GM18526 (cell line): Measurements from ENCODE around the gene CNST.

Source experiments
- POLR2A ChIP-seq: IDR thresholded peaks from 3 replicates; pipeline ENCODE4 v1.6.1; 2011; ENCODE audit not compliant: insufficient read length; ENCODE audit errors: extremely low read depth

The CNST gene

DNA sequence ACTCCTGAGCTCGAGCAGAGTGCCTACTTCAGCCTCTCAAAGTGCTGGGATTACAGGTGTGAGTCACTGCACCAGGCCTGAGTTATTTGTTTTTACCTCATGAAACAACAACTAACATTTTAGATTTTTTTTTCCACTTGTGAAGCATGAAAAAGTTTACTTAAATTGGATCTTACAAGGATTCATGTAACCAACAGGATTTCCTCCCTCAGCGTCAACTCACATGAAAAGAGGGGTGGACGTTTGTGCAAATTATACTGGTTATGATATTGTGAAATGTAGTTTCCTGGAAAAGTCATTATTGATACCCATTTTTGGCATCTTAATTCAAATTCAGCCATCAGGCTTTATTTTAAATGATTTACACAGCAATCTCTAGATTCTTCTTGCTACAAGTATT, 6.5 kb downstream of the CNST start:
- no peak for TF ChIP-seq POLR2A

DNA sequence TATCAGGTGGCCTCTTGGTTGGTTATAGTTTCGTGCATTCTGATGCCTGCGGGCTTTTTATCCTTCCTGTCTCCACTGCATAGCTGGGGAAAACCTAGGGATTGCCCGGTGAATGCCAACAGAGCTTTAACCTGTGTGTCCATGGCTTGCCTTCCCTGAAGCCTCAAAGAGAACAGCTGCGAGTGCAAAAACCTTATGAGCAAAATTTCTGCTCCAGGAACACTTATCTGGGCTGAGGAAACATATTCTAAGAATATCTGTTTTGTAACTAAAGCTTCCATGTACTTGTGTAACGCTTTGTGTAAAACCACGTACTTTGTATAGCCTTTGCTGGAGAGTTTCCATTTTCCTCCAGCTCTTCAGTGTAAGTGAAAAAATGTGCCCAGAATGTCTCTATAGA, 7.2 kb downstream of the CNST start:
- TF ChIP-seq POLR2A: no peak

DNA sequence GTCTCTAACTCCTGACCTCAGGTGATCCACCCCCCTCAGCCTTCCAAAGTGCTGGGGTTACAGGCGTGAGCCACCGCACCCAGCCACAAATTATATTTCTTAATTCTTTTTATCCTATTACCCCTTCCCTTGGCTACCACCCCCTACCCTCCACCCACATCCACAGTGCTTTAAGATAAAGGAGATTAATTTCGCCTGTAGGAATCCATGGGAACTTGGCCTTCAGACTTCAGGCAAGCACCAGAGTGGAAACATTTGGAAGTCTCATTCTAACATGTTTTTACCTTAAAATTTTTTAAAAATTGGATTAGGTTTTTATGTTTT, 10.4 kb downstream of the CNST start:
- no peak for TF ChIP-seq POLR2A

DNA sequence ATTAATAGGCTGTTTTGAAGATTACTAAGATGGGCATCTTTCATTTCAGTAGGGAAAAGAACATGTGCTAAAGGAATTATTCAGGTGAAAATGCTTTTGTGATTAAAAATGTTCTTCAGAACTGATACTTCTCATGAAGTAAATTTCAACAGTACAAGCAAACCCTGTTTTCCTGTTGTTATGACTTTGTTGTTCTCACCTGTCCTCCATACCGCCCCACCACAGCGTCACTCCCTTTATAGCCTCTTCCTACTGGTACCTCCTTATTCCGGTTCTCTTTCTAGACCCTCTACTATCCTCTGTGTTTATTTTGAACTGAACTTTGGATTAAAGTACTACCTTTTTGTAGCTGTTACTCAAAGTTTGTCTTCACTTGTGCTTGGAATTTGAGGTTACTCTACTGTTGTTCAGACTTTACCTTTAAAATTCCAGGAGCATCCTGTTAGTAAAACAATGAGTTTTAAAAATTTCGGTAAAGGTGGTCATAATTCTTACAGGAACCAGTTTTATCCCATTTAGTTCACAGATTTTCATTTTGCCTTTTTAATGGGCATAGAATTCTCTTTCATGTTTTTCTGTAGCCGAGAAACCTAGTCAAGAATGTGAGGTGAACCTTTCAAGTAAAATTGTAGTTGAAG, 10.9 kb downstream of the CNST start:
- TF ChIP-seq POLR2A: no peak

DNA sequence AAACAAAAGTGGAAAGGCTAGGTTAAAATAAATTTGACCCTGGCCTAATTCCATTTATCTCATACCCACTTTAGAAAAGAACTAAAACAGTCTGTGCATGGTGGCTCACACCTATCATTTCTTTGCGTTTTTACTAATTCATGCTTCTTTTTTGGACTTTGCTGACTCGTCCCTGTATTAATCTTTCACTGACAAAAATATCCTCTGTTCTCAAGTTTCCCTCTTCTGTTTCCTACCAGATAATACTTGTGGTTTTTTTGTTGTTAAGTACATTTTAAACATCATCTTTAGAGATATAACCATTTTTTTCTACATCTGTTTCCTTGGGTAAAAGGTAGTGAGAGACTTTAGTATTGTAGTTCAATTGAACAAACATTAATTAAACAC, 11.5 kb downstream of the CNST start:
- no peak for TF ChIP-seq POLR2A

DNA sequence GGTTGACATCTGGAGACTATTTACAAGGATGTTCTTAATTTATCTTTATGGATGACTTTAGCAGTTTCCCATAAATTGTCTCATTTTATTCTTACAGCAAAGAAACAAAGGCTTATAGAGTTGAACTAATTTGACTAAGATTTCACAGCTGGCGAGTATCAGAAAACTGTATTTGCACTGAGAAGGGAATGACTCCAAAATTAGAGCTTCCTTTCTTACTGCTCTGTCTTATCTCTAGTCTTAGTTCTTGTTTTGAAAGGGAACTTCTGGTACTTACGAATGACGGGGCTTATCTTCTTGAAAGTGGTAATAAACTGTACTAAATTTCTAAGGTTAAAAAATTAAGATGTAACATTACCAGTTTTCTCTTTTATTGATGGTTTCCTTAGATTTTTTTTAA, 13.6 kb downstream of the CNST start:
- TF ChIP-seq POLR2A: no peak

DNA sequence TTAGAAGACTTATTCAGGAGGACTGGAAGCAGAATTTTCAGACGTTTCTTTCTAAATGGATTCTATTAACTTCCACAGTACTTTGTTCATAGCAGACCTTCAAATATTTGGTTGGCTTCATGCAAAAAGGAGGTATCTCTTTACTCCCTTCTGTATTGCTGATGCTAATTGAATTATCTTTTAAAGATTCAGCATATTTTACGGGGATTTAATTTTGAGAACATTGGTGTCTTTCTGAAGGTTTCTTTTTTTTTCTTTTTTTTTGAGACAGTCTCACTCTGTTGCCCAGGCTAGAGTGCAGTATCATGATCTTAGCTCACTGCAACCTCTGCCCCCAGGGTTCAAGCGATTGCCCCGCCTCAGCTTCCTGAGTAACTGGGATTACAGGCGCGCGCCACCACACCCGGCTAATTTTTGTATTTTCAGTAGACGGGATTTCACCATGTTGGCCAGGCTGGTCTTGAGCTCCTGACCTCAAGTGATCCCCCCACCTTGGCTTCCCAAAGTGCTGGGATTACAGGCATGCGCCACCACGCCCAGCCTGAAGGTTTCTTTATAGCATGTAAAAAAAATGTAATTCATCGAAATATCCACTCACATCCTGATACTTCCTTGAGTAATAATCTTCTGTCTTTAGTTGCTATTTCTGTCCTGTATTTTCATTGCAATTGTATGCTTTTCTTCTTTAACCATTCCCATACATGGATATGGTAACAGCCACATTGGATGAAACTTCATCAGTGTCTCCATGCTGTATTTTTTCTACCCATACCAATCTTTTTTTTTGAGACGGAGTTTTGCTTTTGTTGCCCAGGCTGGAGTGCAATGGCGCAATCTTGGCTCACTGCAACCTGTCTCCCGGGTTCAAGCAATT, 14.5 kb downstream of the CNST start:
- TF ChIP-seq POLR2A: no peak

DNA sequence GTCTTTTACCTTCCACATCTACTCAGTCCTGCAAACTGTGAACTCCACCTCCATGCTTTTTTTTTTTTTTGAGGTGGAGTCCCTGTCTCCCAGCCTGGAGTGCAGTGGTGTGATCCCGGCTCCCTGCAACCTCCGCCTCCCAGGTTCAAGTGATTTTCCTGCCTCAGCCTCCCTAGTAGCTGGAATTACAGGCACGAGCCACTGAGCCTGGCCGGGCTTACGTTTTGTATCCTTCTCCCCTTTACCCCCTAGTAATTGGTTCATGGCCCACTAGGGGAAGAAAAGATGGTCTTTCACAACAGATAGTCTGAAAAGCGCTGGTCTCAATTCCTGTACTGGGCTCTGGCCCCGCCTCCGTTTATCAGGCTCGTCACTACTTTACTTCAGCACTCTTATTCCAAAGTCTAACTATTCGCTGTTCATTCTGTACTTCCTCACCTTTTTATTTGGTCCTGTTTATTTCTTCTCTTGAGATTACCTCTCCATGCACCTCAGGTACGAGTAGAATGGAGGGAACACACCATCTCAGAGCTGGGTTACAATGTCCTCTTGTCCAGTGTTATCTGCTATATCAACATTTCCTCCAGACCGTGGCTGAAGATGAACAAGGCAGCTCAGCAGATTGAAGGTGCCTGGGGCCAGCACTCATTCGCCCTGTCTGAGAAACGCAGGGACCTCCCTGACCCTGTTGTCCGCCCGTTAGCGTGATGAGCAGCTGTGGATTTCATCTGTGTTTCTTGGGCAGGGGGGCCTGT, 16.2 kb downstream of the CNST start:
- TF ChIP-seq POLR2A: no peak

DNA sequence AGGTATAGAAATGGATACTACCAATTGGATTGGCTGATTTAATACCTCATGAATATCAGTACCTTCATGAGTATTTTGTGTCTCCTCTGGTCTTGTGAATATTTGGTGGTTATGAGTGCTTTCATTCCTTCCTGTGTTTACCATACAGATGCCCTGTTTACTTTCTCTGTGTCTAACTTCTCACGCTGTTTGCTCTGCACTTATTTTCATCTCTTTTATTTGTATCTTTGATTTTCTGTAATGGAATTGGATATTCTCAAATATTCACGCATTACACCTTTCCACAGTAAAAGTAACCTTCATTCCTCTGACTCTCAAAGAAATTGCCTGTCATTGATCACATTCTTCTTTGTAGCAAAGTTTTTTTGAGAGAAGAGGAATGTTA, 16.8 kb downstream of the CNST start:
- no peak for TF ChIP-seq POLR2A

DNA sequence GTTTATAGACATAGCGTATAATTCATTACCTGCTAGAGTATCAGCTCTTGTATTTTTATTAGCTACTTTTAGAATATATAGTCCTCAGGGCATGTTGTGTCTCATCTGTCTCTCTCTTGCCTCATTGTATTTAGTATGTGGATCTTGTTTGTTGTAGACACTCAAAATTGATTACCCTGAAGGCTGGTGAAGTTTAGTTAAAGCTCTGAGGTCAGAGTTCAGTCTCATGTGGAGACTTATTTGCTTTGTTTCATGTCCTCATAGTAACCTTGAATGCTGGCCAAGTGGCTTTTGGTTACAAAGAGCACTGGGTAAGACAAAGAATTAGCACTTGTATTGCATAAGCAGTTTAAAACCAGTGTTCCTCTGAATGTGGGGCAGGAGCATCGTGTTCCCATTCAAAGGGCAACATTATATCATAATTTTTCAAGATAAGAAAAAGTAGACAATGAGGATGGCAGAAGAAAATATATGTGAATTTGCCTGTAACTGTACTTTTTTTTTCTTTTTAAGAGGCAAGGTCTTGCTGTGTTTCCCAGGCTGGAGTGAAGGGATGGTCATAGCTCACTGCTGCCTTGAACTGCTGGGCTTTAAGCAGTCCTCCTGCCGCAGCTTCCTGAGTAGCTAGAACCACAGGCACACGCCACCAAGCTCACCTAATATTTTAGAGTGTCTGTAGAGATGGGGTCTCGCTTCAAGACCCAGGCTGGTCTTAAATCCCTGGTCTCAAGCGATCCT, 17.4 kb downstream of the CNST start:
- no peak for TF ChIP-seq POLR2A

DNA sequence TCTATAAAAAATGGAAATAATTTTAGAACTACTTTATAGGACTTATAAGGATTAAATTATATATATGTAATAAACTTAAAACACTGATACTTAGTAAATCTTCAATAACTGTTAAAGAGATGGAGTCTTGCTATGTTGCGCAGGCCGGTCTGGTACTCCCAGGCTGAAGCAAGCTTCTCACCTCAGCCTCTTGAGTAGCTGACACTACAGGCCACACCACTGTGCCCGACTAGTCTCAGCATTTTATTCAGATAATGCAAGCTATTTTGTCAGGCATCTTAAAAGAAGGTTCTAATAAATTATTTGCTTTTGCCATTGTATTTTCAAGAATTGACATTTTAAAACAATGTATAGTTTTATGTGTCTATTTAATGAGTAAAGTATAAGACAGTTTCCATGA, 20.8 kb downstream of the CNST start:
- TF ChIP-seq POLR2A: no peak

DNA sequence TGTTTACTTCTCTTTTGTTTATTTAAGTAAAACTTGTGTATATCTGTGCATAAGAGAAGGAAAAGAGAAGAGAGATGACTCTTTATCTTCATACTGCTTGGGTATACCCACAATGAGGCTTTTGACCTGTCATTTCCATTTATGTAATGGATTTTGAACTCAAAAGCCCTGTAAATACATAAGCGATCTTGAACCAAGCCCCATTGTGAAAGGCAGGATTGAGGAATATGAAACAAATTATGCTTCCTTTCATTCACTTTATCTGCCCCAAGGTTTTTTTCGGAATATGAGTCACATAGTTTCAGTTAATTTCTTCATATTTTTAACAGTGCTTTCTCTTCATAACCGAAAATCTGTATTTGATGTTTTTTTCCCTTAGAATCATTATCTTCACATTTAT, 21.4 kb downstream of the CNST start:
- no peak for TF ChIP-seq POLR2A

DNA sequence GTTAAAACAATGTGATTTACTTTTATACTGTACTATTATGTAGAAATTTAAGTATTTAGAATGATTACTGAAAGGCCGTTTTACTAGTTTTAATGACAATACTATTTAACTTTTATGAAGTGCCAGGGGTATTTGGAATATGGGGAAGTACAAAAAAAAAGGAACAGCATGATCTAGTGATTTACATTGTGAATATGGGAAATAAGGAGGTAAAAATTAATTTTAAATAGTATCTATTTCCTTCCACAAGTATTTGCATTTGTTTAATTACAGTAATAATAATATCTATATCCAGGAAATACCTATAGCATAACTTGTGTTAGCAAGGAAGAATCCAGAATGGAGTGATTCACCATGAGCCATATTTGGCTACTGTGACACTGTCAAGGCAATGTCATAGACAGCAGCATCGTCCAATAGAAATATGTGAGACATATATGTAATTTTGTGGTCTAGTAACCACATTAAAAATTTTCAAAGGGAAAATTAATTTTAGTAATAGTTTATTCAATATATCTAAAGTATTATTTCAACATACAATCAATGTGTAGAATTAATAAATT, 22.0 kb downstream of the CNST start:
- TF ChIP-seq POLR2A: no peak

DNA sequence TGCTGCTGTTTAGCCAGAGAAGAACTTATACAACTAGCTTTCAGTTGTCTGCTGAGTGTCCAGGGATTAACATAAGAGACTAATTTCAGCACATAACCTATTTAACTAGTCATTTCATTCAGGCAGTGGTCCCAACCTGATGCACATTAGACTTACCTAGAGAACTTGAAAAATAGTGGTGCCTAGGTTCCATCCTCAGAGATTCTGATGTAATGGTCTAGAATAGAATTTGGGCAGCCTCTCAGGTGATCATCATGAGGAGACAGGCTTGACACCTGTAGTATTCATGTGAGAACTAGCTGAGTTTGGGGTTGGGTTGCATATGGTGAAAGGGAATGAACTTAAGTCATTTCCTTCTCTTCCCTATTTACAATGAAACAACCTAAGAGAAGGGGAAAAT, 24.8 kb downstream of the CNST start:
- TF ChIP-seq POLR2A: no peak

DNA sequence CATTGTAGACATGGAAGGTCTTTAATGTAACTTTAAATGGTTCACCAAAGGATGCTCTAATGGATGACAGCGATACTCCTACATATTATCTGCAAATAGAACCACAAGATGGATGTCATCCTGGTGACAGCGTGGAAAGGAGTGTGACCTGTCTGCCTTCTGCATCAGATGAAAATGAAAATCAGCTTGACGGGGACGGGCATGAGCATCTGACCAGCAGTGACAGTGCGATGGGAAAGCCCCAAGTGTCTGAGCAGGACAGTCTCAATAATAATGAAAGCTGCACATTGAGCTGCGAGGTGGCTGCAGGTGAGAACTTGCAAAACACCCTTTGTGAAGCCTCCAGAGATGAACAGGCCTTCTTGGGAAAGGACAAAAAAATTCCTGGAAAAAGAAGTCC, 25.2 kb downstream of the CNST start:
- peak; percentile 15 for TF ChIP-seq POLR2A

DNA sequence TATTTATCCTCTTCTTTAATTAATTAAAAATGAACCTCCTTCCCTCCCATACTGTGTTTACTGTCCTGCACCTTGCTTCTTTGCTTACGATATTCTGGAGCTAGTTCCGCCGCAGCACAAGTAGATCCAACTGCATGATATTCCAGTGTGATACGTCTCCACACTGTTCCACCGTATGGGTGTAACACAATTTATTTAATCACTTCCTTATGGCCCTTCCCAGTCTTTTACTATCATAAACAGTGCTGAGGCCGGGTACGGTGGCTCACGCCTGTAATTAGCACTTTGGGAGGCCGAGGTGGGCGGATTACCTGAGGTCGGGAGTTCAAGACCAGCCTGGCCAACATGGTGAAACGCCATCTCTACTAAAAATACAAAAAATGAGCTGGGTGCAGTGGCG, 25.7 kb downstream of the CNST start:
- TF ChIP-seq POLR2A: no peak

DNA sequence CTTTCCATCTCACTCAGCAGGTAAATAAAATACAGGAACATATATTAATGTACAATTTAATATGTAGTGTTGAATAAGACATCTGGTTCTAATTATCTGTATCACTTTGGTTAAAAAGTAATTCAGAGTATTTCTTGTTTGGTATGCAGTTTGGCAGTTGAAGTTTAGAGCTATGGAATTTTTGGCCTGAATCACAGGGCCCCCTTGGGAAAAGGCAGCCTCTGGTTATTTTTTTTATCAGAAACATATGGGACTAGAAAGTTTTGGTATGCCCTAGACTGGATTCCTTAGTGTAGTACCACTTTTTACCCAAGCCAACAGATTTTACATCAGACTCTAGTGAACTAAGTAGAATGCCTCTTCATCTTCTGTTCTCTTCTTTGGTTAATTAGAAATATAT, 26.4 kb downstream of the CNST start:
- TF ChIP-seq POLR2A: no peak
